Immature natural killer cell (primary cell): ENCODE data around the gene PLEKHA3. TPM values are rescaled to one million over a fixed set of nuclear protein-coding genes. Genes with fewer than 3 reads are reported as not detected.

ENCODE experiments used
- DNase-seq, 3 donors: peaks; one replicate each; pipeline ENCODE4 v3.0.0; 2022; ENCODE audit warnings: mixed read lengths in 1 of 3
- H3K27ac Mint-ChIP-seq, 6 donors: one replicate each; pipeline ENCODE4 v1.8.0; 2020; ENCODE audit warnings: mixed read lengths in 6 of 6, mild to moderate bottlenecking in 5 of 6, inconsistent platforms in 4 of 6, moderate library complexity in 3 of 6
- H3K27me3 Mint-ChIP-seq, 3 donors: one replicate each; pipeline ENCODE4 v1.8.0; 2020 to 2021; ENCODE audit warnings: low read depth in 3 of 3, mild to moderate bottlenecking in 3 of 3, mixed read lengths in 3 of 3, moderate library complexity in 3 of 3, inconsistent platforms in 1 of 3
- H3K36me3 Mint-ChIP-seq, 3 donors: one replicate each; pipeline ENCODE4 v1.8.0; 2020; ENCODE audit warnings: mixed read lengths in 3 of 3, inconsistent platforms in 2 of 3, mild to moderate bottlenecking in 2 of 3
- H3K4me1 Mint-ChIP-seq, 2 donors: one replicate each; pipeline ENCODE4 v1.8.0; 2020; ENCODE audit warnings: inconsistent platforms in 2 of 2, mild to moderate bottlenecking in 2 of 2, mixed read lengths in 2 of 2, moderate library complexity in 1 of 2
- H3K4me3 Mint-ChIP-seq, 5 donors: one replicate each; pipeline ENCODE4 v1.8.0; 2020; ENCODE audit warnings: mild to moderate bottlenecking in 5 of 5, mixed read lengths in 5 of 5, inconsistent platforms in 3 of 5, moderate library complexity in 3 of 5
- H3K9me3 Mint-ChIP-seq, 6 donors: one replicate each; pipeline ENCODE4 v1.8.0; 2020; ENCODE audit warnings: mild to moderate bottlenecking in 6 of 6, mixed read lengths in 6 of 6, inconsistent platforms in 4 of 6, moderate library complexity in 3 of 6
- polyA plus RNA-seq, 3 donors: library from polyadenylated mRNA; unstranded; fragments of 300-500 nt; fragmentation: Illumina TruSeq; gene quantifications; one replicate each; pipeline ENCODE4 v1.2.3, GENCODE V29; 2021

The PLEKHA3 gene
- 10 to 100 TPM; 22.4 to 35.6 (median 27.7) TPM for polyA plus RNA-seq

DNA sequence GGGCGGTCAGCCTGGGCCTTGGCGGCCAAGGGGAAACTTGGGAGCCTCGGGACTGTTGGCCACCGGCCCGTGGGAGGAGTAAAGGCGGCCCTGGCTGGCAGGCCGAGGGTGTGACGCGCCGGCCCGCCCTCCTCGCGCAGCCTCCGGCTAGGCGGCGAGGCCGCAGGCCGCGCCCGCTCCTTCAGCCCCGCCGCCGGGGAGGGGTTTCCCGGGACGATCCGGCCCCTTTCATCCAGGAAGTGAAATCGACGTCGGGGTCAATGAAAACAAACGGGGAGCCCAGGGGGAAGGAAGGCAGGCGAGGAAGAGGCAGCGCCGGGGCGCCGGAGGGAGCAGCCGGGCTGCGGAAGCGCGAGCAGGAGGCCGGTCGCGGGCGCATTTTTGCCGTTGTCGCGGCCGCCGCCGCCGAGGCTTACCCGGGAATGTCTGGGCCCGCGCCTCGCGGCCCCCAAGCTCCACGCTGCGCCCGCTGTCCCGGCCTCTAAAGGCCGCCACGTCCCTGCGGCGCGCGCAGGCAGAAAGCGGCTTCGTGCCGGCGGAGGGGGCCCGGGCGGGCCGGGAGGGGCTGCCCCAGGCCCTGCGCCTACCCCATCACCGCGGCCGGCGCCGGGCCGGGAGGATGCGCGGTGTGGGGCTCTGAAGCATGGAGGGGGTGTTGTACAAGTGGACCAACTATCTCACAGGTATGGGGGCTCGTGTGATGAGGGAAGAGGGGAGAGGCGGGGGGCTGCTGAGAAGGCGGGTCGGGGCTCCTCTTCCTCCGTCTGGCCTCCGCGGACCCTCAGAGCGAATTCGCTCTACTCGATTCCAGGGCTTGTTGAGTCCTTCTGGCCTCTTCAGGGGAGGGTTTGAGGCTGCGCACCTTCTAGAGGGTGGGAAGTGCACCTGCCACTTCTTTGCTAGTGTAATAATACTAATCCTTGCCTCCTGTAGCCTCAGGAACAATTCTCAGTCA, at the start of gene PLEKHA3:
PLEKHA3 (plus strand) TSS at position 231 of the 955 bp plus-strand sequence; CDS start at position 644, 413 bp downstream.
- Mint-ChIP-seq H3K27me3 (peaks cover 8 to 18% (median 10%) of the 10 kb centered on the region in 3 donors), H3K4me1 (peaks cover 47 to 50% of the 10 kb centered on the region in 2 donors), H3K27ac (peak within 1 kb of the TSS; percentile 97 to 99 (median 99)), H3K4me3 (peak within 1 kb of the TSS; percentile 95 to 99 (median 97)), H3K36me3 (no peaks in the 10 kb centered on the region), H3K9me3 (no peaks in the 10 kb centered on the region)
- DNase-seq = peak; percentile 83 to 86 (median 86)

DNA sequence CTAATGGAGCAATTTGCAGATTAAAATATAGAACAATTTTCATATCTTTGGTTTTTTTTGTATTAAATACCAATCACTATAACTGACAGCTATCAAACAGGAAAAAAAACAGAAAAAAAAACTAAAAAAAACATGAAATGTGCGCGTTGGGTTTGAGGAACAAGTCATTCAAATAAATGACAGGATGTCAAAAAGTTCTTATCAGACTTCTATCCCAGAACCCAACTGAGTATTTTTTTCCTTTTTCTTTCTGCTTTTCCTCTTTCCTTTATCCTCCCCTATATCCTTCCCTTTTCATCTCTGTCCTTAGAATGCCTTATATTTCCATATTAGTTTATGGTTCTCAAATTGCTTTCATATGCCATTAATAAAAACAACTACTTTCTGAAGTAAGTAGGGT, 43.6 kb upstream of the PLEKHA3 start:
- Mint-ChIP-seq H3K4me1 (no peaks in the 10 kb centered on the region), H3K27ac (no peak overlapping the region), H3K27me3 (no peaks in the 10 kb centered on the region), H3K4me3 (no peak overlapping the region), H3K36me3 (peaks cover 28 to 55% (median 31%) of the 10 kb centered on the region in 3 donors), H3K9me3 (no peaks in the 10 kb centered on the region)
- DNase-seq = no peak

DNA sequence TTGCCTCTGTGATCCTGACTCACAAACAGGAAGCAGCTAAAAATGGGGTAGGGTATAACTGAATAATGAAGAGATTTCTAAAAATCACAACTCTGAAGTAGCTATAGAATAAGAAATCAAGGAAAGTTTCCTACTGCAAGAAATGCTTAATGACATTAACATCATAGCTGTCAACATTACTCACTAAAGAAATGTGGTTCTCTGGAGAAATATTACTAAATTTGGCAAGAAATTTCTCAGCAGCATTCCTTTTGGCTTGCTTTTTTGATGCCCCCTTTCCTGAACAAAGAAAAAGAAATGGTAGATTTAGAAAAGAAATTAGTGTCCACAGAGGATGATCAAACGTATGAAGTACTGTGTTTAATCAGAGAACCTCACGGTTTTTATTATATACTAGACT, 38.8 kb upstream of the PLEKHA3 start:
- H3K9me3 Mint-ChIP-seq = no peaks in the 10 kb centered on the region
- H3K4me1 Mint-ChIP-seq = no peaks in the 10 kb centered on the region
- H3K36me3 Mint-ChIP-seq = peaks cover 22 to 57% (median 38%) of the 10 kb centered on the region in 3 donors
- no peak for DNase-seq
- H3K27ac Mint-ChIP-seq = no peak overlapping the region
- H3K4me3 Mint-ChIP-seq = no peak overlapping the region
- no peaks in the 10 kb centered on the region for H3K27me3 Mint-ChIP-seq

DNA sequence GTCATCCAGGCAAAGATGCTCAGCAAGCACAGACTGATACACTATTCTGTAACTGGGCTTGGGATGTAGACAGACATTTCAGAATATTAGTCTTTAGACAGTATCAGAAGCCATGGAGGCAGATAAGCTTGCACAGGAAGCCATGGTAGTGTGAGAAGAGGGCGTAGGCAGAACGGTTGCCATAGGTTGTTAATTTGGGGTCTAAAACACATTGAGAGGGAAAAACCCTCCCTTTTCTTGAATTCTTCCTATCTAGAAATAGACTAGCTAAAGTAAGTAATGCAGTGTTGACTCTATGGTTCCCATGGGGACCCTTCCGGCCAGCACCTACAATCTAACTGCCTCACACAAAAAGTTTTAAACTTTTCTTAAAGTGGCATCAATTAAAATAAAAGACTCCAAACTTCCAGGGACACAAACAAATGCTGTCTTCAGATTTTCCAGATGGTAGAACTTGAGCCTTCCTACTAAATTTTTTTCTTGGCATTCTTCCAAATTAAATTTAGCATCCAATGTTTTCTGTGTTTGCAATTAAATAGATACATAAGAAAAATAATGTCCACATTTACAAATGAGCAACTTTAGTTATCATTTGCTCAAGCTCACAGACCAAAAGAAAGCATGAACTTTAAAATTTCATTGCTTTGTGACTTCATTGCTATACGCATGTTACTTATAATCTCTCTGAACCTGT, 31.1 kb upstream of the PLEKHA3 start:
- DNase-seq = no peak
- Mint-ChIP-seq H3K9me3 (no peaks in the 10 kb centered on the region), H3K27ac (peak overlapping the region in 5 of 6 donors; percentile 58 to 83 (median 77)), H3K36me3 (peaks cover 13 to 27% (median 15%) of the 10 kb centered on the region in 3 donors), H3K27me3 (peaks cover 10 to 15% (median 12%) of the 10 kb centered on the region in 3 donors), H3K4me3 (peak overlapping the region; percentile 23 to 84 (median 33)), H3K4me1 (peaks cover 24 to 32% of the 10 kb centered on the region in 2 donors)

DNA sequence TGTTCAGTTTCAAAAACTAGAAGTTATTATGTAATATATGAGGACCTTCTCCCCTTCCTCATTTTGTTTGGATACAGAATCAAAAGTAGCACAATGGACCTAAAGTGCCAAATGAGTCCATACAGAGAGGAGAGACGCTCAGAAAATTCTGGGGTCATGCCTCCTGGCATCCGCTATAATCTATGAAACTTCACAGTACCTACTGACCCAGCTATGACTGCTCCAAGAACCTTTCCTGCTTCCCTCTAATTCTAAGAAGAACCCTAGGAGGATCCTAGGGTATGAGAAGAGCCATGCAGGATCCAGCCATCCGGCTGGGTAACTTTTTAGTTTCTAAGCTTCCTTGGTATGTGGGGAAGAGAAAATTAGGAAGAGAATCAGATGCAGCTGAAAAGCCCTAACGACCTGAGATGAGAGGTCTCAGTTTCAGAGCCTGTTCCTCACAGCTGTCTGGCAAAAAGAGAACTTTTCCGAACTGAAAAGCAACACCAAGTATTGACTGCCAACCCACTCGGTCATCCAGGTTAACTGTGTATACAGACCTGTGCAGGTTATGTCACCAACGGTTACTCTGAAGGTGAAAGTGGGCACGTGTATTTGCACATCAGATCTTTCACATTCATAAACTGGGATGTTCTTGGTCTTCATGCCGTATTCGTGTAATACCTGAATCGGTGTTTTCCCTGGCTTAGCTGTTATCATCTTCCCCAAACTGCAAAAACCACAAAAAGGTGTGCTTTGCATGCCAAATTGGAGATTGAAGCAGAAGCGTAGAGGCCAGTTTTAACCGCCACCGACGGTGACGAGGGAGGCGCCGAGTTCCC, 30.3 kb upstream of the PLEKHA3 start:
- peaks cover 7 to 21% (median 8%) of the 10 kb centered on the region in 3 donors for H3K36me3 Mint-ChIP-seq
- peak overlapping the region; percentile 77 to 90 (median 84) for H3K27ac Mint-ChIP-seq
- H3K4me3 Mint-ChIP-seq = peak overlapping the region; percentile 79 to 86 (median 84)
- peaks cover 10 to 17% (median 12%) of the 10 kb centered on the region in 3 donors for H3K27me3 Mint-ChIP-seq
- peaks cover 24 to 32% of the 10 kb centered on the region in 2 donors for H3K4me1 Mint-ChIP-seq
- H3K9me3 Mint-ChIP-seq = no peaks in the 10 kb centered on the region
- DNase-seq = no peak

DNA sequence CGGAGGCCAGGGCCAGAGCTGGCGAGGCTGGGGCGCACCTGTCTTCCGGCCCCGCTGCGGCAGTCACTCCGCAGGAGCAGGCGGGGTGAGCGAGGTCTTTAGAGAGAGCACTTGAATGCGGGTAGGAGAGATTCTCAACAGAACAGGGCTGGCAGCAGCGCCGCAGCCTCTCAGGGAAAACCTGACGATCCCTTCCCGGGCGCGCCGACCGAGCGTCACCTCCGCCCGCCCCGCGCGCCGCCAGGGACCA, 29.8 kb upstream of the PLEKHA3 start:
- Mint-ChIP-seq H3K4me1 (peaks cover 24 to 32% of the 10 kb centered on the region in 2 donors), H3K36me3 (peaks cover 4 to 17% (median 4%) of the 10 kb centered on the region in 3 donors), H3K4me3 (peak overlapping the region; percentile 79 to 86 (median 84)), H3K27ac (peak overlapping the region; percentile 77 to 90 (median 84)), H3K27me3 (peaks cover 10 to 17% (median 12%) of the 10 kb centered on the region in 3 donors), H3K9me3 (no peaks in the 10 kb centered on the region)
- DNase-seq = no peak

DNA sequence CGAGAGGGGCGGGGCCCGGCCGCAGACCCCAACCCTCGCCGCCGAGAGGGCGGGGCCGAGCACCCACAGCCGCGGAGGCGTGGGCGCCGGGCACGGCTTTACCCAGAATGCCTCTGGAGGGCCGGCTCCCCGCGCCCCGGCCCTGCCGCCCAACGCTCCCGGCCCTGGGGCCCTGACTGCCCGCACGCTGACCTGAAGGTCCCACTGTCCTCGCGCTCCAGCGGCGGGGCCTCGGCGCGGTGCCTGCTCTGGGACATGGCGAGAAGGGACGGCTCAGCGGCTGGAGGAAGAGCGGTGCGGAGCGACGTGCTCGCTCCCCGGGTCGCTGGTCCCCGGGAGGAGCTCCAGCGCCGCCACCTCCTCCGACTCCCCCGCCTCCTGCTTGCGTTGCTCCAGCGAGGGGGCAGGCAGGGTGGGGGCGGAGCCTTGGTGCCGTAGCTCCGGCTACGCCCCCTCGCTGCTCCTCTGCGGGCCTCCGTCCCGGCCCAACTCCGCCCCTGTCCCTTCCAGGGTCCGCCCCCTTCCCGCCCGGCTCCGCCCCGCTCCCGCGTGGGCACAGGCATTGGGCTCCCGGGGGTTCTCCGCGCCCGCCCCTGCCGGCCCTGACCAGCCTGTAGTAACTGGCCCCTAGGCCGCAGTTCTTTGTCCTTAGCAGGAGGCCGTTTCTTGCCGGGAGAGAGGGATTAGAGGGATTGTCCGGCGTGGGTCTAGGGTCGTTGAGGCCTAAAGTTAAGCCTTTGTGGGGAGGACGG, 29.3 kb upstream of the PLEKHA3 start, which contains the start of the genes PJVK and PRKRA:
PJVK (plus strand) TSS at position 605 of the 752 bp plus-strand sequence. CDS start 2,032 bp downstream, outside the sequence.
PRKRA (minus strand) TSS at position 402 of the 752 bp plus-strand sequence; CDS start at position 257, 145 bp downstream.
- H3K4me1 Mint-ChIP-seq = peaks cover 24 to 32% of the 10 kb centered on the region in 2 donors
- H3K27me3 Mint-ChIP-seq = peaks cover 10 to 17% (median 12%) of the 10 kb centered on the region in 3 donors
- peak within 1 kb of the TSS; percentile 88 to 94 (median 90) for H3K4me3 Mint-ChIP-seq
- peaks cover 4 to 17% (median 4%) of the 10 kb centered on the region in 3 donors for H3K36me3 Mint-ChIP-seq
- no peaks in the 10 kb centered on the region for H3K9me3 Mint-ChIP-seq
- DNase-seq = peak; percentile 95 to 96 (median 96)
- H3K27ac Mint-ChIP-seq = peak within 1 kb of the TSS; percentile 79 to 96 (median 92)

DNA sequence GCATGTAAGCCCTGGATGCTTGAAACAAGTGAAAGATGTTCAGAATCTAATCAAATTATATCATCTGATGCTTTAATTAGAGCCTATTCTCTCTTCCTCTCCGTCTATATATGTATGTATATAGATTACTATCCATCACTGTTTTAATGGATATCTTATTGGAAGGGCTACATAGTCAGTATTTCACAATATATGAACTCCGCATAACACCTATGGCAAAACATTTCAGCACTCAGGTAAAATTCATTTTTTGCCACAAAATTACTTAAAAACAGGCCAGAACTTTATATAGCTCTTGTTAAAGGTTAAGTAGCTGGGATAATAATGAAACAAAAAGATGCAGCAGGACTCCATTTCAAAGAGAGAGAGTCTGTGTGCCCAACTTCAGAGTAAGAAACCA, 27.9 kb upstream of the PLEKHA3 start:
- Mint-ChIP-seq H3K9me3 (no peaks in the 10 kb centered on the region), H3K27me3 (peaks cover 10 to 17% (median 12%) of the 10 kb centered on the region in 3 donors), H3K27ac (peak overlapping the region in 1 of 6 donors; percentile 24), H3K4me3 (peak overlapping the region; percentile 34 to 88 (median 50)), H3K4me1 (peaks cover 24 to 32% of the 10 kb centered on the region in 2 donors), H3K36me3 (peaks cover 0 to 13% (median 3%) of the 10 kb centered on the region in 3 donors)
- DNase-seq = no peak

DNA sequence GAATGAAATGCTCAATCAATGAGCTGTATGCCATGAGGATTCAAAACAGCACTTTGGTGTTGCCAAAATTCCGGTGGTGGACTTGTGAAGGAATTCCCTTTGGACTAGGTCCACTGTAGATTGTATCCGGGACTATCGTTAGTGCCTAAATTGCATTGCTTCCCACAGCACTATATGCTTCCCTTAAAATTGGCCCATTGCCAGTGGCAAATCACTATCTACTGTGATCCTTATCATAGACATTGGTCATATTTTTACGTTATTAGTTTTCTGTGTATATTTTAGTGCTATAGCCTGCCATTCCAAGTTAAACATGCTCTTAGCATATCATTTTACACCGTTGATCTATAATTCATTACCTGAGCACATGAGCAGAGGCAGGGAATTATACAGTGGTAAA, 27.4 kb upstream of the PLEKHA3 start:
- H3K4me3 Mint-ChIP-seq = no peak overlapping the region
- H3K27ac Mint-ChIP-seq = no peak overlapping the region
- peaks cover 24 to 32% of the 10 kb centered on the region in 2 donors for H3K4me1 Mint-ChIP-seq
- H3K9me3 Mint-ChIP-seq = no peaks in the 10 kb centered on the region
- H3K27me3 Mint-ChIP-seq = peaks cover 10 to 17% (median 12%) of the 10 kb centered on the region in 3 donors
- peaks cover 0 to 9% (median 0%) of the 10 kb centered on the region in 3 donors for H3K36me3 Mint-ChIP-seq
- no peak for DNase-seq

DNA sequence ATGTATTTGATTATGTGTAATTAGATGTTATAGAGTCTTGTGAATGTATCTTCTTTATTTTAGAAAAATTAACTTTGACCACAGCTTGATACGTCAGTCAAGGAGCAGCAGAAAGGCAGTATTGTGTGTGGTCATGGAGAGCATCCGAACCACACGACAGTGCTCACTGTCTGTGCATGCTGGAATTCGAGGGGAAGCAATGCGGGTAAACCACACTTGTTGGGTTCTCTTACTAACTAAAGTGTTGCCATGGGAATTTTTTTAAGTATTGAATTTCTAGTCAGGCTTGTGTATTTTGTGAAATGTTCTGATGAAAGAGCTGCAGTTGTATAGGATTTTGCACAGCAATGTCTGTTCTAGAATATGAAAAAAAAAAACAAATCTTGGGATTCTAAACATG, 24.3 kb upstream of the PLEKHA3 start:
- peaks cover 5 to 12% (median 7%) of the 10 kb centered on the region in 3 donors for H3K27me3 Mint-ChIP-seq
- no peak overlapping the region for H3K27ac Mint-ChIP-seq
- no peaks in the 10 kb centered on the region for H3K9me3 Mint-ChIP-seq
- no peak for DNase-seq
- H3K4me1 Mint-ChIP-seq = peaks cover 10 to 12% of the 10 kb centered on the region in 2 donors
- H3K4me3 Mint-ChIP-seq = no peak overlapping the region
- no peaks in the 10 kb centered on the region for H3K36me3 Mint-ChIP-seq

DNA sequence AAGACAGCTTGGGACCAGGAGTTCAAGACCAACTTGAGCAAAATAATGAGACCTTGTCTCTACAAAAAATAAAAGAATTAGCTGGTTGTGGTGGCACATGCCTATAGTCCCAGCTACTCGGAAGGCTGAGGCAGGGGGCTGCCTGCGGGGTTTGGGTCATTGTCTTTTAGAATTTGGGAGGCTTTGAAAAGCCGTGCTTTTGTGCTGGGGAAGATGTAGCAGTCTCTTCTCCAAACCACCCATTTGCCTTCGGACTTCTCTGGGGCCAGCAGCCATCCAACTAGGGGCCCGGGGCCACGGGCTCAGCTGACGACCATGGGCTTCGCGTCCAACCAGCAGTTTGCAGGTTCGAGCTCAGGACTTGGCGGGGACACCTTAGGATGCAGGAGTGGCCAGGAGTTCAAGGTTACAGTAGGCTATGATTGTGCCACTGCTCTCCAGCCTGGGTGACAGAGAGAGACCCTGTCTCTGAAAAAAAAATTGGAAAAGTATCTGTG, 22.8 kb upstream of the PLEKHA3 start:
- Mint-ChIP-seq H3K27ac (no peak overlapping the region), H3K4me3 (no peak overlapping the region), H3K36me3 (no peaks in the 10 kb centered on the region), H3K27me3 (peaks cover 0 to 5% (median 2%) of the 10 kb centered on the region in 3 donors), H3K4me1 (peaks cover 0 to 1% of the 10 kb centered on the region in 2 donors), H3K9me3 (no peaks in the 10 kb centered on the region)
- DNase-seq = no peak

DNA sequence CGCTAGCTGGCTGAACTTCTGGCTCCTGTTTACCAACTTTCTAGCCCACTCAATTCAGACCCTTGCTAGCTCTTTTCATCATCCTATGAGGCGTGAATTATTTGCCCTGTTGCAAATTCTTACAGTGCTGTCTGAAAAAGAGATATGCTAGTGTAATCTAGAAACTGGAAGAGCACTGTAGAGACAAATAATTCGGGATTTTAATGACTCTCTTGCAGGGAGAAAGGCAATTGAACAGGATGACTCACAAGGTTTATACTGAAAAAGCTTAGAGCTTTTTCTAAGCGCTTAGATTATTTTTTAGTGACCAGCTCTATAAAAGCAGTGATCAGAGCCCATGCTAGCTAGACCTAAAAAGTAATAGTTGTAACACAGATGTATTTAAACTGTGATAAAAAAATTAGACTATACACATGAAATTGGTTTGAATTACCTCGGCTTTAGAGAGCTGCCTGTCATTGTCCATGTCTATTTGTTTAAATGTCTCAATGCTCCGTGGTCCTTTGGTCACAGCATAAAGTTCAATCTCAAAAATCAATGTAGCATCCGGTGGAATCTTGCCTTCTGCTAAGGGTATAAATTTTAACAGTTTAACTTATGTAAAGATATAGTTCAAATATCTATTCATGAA, 10.9 kb upstream of the PLEKHA3 start:
- no peak for DNase-seq
- peaks cover 0 to under 1% (median 0%) of the 10 kb centered on the region in 6 donors for H3K9me3 Mint-ChIP-seq
- H3K27ac Mint-ChIP-seq = no peak overlapping the region
- H3K36me3 Mint-ChIP-seq = peaks cover 0 to 2% (median 0%) of the 10 kb centered on the region in 3 donors
- H3K27me3 Mint-ChIP-seq = peaks cover 0 to 2% (median 0%) of the 10 kb centered on the region in 3 donors
- H3K4me1 Mint-ChIP-seq = no peaks in the 10 kb centered on the region
- no peak overlapping the region for H3K4me3 Mint-ChIP-seq
